Measurements from ENCODE around the gene SLC25A10.

Gene SLC25A10

DNA sequence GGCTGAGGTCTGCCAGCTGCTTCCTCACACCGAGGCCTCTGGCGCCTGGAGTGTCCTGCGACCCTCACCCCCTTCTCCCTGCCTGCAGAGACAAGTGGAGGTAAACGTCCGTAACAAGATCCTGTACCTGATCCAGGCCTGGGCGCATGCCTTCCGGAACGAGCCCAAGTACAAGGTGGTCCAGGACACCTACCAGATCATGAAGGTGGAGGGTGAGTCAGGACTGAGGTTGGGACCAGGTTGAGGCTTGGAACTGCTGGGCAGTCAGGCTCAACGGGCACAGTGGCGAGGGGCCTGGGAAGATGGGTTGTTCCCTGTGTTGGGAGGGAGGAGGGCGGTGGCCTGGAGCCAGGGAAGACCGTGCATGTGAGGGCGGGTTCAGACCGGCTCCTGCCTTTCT, 23.5 kb upstream of the SLC25A10 start:
- no peak for TF ChIP-seq FOXP2 (optimal IDR thresholded peaks at IDR 0.05; ENCODE audit: borderline replicate concordance, extremely low read depth, extremely low read length, insufficient read depth)
- no peak for TF ChIP-seq TAF1 (IDR thresholded peaks at IDR 0.05; ENCODE audit: borderline replicate concordance, insufficient read depth, low read length)
- TF ChIP-seq SIN3A (IDR thresholded peaks at IDR 0.05; ENCODE audit: borderline replicate concordance, insufficient read depth, low read length): no peak
- TF ChIP-seq, protein P1, sequence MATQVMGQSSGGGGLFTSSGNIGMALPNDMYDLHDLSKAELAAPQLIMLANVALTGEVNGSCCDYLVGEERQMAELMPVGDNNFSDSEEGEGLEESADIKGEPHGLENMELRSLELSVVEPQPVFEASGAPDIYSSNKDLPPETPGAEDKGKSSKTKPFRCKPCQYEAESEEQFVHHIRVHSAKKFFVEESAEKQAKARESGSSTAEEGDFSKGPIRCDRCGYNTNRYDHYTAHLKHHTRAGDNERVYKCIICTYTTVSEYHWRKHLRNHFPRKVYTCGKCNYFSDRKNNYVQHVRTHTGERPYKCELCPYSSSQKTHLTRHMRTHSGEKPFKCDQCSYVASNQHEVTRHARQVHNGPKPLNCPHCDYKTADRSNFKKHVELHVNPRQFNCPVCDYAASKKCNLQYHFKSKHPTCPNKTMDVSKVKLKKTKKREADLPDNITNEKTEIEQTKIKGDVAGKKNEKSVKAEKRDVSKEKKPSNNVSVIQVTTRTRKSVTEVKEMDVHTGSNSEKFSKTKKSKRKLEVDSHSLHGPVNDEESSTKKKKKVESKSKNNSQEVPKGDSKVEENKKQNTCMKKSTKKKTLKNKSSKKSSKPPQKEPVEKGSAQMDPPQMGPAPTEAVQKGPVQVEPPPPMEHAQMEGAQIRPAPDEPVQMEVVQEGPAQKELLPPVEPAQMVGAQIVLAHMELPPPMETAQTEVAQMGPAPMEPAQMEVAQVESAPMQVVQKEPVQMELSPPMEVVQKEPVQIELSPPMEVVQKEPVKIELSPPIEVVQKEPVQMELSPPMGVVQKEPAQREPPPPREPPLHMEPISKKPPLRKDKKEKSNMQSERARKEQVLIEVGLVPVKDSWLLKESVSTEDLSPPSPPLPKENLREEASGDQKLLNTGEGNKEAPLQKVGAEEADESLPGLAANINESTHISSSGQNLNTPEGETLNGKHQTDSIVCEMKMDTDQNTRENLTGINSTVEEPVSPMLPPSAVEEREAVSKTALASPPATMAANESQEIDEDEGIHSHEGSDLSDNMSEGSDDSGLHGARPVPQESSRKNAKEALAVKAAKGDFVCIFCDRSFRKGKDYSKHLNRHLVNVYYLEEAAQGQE (IDR thresholded peaks at IDR 0.05; ENCODE audit: insufficient read depth in 1 of 2, low read depth in 2 of 2, low read length in 2 of 2): no peak
- TF ChIP-seq POLR2AphosphoS5 (IDR thresholded peaks at IDR 0.05; ENCODE audit: low read depth, low read length): no peak

GRCh38 chr17:81690066-81690465, 22.0 kb upstream of the SLC25A10 start:
- TF ChIP-seq SIN3A (IDR thresholded peaks at IDR 0.05; ENCODE audit: borderline replicate concordance, insufficient read depth, low read length): no peak
- TF ChIP-seq, protein P1 (IDR thresholded peaks at IDR 0.05; ENCODE audit: insufficient read depth in 1 of 2, low read depth in 2 of 2, low read length in 2 of 2): no peak
- TF ChIP-seq TAF1 (IDR thresholded peaks at IDR 0.05; ENCODE audit: borderline replicate concordance, insufficient read depth, low read length): no peak

DNA sequence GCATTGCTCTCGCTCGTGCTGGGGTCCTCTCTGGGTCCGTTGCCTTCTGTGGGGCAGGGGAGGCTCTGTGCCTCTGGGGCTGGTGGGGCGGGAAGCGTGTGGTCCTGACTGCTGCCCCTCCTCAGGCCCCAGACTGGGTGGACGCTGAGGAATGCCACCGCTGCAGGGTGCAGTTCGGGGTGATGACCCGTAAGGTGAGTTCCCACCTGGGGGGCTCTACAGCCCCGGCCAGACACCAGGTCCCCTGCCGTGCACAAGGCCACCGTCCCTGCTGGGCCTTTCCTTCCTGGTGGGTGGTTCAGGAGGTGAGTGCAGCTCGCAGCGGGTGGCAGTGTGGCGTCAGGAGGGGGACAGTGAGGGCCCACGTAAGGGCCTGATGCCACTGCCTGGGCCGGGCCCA, 21.5 kb upstream of the SLC25A10 start:
- TF ChIP-seq SIN3A (IDR thresholded peaks at IDR 0.05; ENCODE audit: borderline replicate concordance, insufficient read depth, low read length) (no peak), TAF1 (IDR thresholded peaks at IDR 0.05; ENCODE audit: borderline replicate concordance, insufficient read depth, low read length) (no peak), FOXP2 (optimal IDR thresholded peaks at IDR 0.05; ENCODE audit: borderline replicate concordance, extremely low read depth, extremely low read length, insufficient read depth) (no peak), POLR2AphosphoS5 (IDR thresholded peaks at IDR 0.05; ENCODE audit: low read depth, low read length) (no peak)
- TF ChIP-seq, protein P1 (IDR thresholded peaks at IDR 0.05; ENCODE audit: insufficient read depth in 1 of 2, low read depth in 2 of 2, low read length in 2 of 2): no peak

DNA sequence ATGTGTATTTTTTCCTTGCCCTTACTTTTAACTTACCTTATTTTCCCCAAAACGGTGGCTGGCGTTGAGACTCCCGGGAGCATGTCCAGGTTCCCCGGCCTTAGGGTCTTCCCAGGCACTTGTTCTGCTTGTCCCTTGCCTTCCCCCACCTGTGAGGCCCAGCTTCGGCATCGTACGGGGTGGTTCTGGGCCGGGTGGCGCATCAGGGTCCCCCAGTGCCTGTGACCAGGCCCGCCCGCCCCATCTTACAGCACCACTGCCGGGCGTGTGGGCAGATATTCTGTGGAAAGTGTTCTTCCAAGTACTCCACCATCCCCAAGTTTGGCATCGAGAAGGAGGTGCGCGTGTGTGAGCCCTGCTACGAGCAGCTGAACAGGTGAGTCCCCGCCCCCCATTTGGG, 20.9 kb upstream of the SLC25A10 start:
- TF ChIP-seq, protein P1 (IDR thresholded peaks at IDR 0.05; ENCODE audit: insufficient read depth in 1 of 2, low read depth in 2 of 2, low read length in 2 of 2): no peak
- TF ChIP-seq POLR2AphosphoS5 (IDR thresholded peaks at IDR 0.05; ENCODE audit: low read depth, low read length) (no peak), SIN3A (IDR thresholded peaks at IDR 0.05; ENCODE audit: borderline replicate concordance, insufficient read depth, low read length) (no peak), FOXP2 (optimal IDR thresholded peaks at IDR 0.05; ENCODE audit: borderline replicate concordance, extremely low read depth, extremely low read length, insufficient read depth) (no peak), TAF1 (IDR thresholded peaks at IDR 0.05; ENCODE audit: borderline replicate concordance, insufficient read depth, low read length) (no peak)

DNA sequence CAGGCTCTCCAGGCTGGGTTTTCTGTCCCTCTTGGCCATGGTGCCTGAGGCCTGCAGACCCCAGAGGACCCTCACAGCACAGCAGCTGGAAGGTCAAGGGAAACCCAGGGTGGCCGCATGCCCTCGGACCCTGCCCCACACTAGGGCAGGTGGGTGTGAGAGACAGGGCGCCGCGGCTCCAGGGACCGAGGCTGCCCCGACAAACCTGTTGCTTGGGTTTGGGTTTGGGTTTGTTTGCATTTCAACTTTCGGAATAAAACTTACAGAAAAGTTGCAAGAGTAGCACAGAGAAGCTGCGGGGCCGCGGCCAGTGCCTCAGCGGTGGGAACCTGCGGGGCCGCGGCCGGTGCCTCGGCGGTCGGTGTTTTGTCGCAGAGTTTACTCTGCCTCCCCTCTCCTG, 20.5 kb upstream of the SLC25A10 start:
- TF ChIP-seq SIN3A (IDR thresholded peaks at IDR 0.05; ENCODE audit: borderline replicate concordance, insufficient read depth, low read length) (no peak), TAF1 (IDR thresholded peaks at IDR 0.05; ENCODE audit: borderline replicate concordance, insufficient read depth, low read length) (no peak), POLR2AphosphoS5 (IDR thresholded peaks at IDR 0.05; ENCODE audit: low read depth, low read length) (no peak), FOXP2 (optimal IDR thresholded peaks at IDR 0.05; ENCODE audit: borderline replicate concordance, extremely low read depth, extremely low read length, insufficient read depth) (no peak)
- TF ChIP-seq, protein P1 (IDR thresholded peaks at IDR 0.05; ENCODE audit: insufficient read depth in 1 of 2, low read depth in 2 of 2, low read length in 2 of 2): no peak
